Nephron (organoid): ENCODE results near the gene NAV2.
"Not testable (repeated sequence)": the region's sequence is repeated elsewhere in the genome, so short reads cannot be mapped to it uniquely, and the experiment has no call there.

Experiments used
- H3K27ac Mint-ChIP-seq, 3 experiments: 2 replicates each; pipeline ENCODE4 v1.8.0; 2020; ENCODE audit warnings: mixed read lengths in 3 of 3, mild to moderate bottlenecking in 2 of 3, moderate library complexity in 1 of 3
- H3K27me3 Mint-ChIP-seq: 2 replicates; pipeline ENCODE4 v1.8.0; 2021; ENCODE audit warnings: low read depth, mild to moderate bottlenecking, moderate library complexity, mixed read lengths
- H3K36me3 Mint-ChIP-seq: 2 replicates; pipeline ENCODE4 v1.8.0; 2020; ENCODE audit warnings: low read depth, mixed read lengths
- H3K4me1 Mint-ChIP-seq: 2 replicates; pipeline ENCODE4 v1.8.0; 2020; ENCODE audit warnings: mixed read lengths
- H3K4me3 Mint-ChIP-seq, 3 experiments: 2 replicates each; pipeline ENCODE4 v1.8.0; 2020; ENCODE audit warnings: mild to moderate bottlenecking in 3 of 3, mixed read lengths in 3 of 3, moderate library complexity in 2 of 3
- H3K9me3 Mint-ChIP-seq: 2 replicates; pipeline ENCODE4 v1.8.0; 2020; ENCODE audit warnings: mixed read lengths
- CTCF ChIP-seq, 3 experiments: fragments of 200-600 bp; sonication (generic); IDR thresholded peaks; one replicate each; pipeline ENCODE4 v1.5.0; 2021; ENCODE audit warnings: antibody characterized with exemption in 3 of 3; ENCODE audit not compliant: unreplicated experiment in 3 of 3

The NAV2 gene

GRCh38 chr11:20070459-20070858, 357.8 kb downstream of the NAV2 start:
- Mint-ChIP-seq H3K9me3 (peaks cover 18% of the 10 kb centered on the region), H3K4me1 (no peaks in the 10 kb centered on the region), H3K27me3 (peaks cover 4% of the 10 kb centered on the region), H3K27ac (no peak overlapping the region), H3K36me3 (peaks cover 74% of the 10 kb centered on the region), H3K4me3 (no peak overlapping the region)
- no peak for TF ChIP-seq CTCF (IDR thresholded peaks at IDR 0.05; ENCODE audit: unreplicated experiment in 3 of 3)

DNA sequence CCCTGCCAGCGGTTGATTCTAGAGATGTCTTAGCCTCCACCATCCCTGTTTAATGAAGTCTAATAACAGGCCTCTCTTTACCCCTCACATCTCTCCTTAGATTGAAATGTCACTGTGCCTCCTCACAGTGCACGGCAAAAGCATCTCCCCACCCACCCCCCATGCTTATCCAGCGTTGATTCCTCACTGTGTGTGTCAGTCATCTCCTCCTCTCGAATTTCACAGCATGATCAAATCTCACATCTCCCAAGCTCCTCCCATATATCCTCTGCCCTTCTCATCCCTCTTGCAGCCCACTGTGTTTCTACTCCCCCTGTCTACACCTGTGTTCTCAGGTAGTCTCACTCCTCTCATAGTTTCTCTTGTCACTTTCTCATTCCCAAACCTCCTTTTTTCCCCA, 363.0 kb downstream of the NAV2 start:
- H3K36me3 Mint-ChIP-seq: peaks cover 88% of the 10 kb centered on the region
- peaks cover 17% of the 10 kb centered on the region for H3K9me3 Mint-ChIP-seq
- no peak overlapping the region for H3K27ac Mint-ChIP-seq
- TF ChIP-seq CTCF (IDR thresholded peaks at IDR 0.05; ENCODE audit: unreplicated experiment in 3 of 3): no peak
- no peaks in the 10 kb centered on the region for H3K27me3 Mint-ChIP-seq
- H3K4me3 Mint-ChIP-seq: no peak overlapping the region
- no peaks in the 10 kb centered on the region for H3K4me1 Mint-ChIP-seq

GRCh38 chr11:20078846-20079245, 366.2 kb downstream of the NAV2 start:
- Mint-ChIP-seq H3K4me1 (peaks cover 5% of the 10 kb centered on the region), H3K27me3 (no peaks in the 10 kb centered on the region), H3K27ac (no peak overlapping the region), H3K4me3 (no peak overlapping the region), H3K36me3 (peaks cover 84% of the 10 kb centered on the region), H3K9me3 (peaks cover 1% of the 10 kb centered on the region)
- TF ChIP-seq CTCF (IDR thresholded peaks at IDR 0.05; ENCODE audit: unreplicated experiment in 3 of 3): no peak

- Mint-ChIP-seq H3K4me3 (no peak overlapping the region), H3K9me3 (no peaks in the 10 kb centered on the region), H3K27ac (no peak overlapping the region), H3K4me1 (peaks cover 5% of the 10 kb centered on the region), H3K27me3 (no peaks in the 10 kb centered on the region), H3K36me3 (peaks cover 81% of the 10 kb centered on the region)
- no peak for TF ChIP-seq CTCF (IDR thresholded peaks at IDR 0.05; ENCODE audit: unreplicated experiment in 3 of 3)
Observed at GRCh38 chr11:20080032-20080685, 367.5 kb downstream of the NAV2 start.

DNA sequence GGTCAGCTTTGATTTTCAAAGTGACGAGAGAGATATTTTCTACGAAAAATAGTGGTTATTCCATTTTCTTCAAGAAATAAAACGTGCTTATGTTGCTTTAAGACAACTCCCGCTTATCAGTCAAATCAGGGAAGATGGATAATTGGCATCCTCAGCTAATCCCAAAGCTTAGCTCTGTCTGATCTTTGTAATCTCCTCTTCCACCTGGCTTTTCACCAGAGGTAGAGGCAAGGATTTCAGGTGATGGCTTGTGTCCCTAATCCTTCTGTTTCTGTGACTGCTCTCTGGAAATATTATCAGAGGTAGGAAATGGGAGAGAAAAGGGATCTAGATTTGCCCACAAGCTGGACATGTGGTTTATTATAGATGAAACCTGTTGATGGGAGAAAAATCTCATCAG, 368.7 kb downstream of the NAV2 start:
- Mint-ChIP-seq H3K27me3 (no peaks in the 10 kb centered on the region), H3K9me3 (no peaks in the 10 kb centered on the region), H3K4me1 (peaks cover 6% of the 10 kb centered on the region), H3K27ac (no peak overlapping the region), H3K36me3 (peaks cover 81% of the 10 kb centered on the region), H3K4me3 (no peak overlapping the region)
- TF ChIP-seq CTCF (IDR thresholded peaks at IDR 0.05; ENCODE audit: unreplicated experiment in 3 of 3): no peak

DNA sequence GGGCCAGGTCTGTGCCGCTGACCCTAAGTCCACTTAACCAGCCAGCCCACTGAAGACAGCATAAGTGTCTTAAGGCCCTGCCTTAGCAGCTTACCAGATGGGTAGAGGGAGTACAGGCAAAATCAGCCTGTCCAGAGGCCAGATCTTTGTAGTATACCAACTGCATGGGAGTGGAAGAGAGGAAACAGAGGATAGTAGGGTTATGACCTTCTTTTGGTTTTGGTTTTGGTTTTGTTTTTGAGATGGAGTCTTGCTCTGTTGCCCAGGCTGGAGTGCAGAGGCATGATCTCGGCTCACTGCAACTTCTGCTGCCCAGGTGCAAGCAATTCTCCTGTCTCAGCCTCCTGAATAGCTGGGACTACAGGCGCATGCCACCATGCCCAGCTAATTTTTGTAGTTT, 371.2 kb downstream of the NAV2 start:
- Mint-ChIP-seq H3K36me3 (peaks cover 86% of the 10 kb centered on the region), H3K4me1 (peaks cover 20% of the 10 kb centered on the region), H3K27ac (peak overlapping the region in 1 of 3 experiments; percentile 56)
- H3K4me3 Mint-ChIP-seq, H3K27me3 Mint-ChIP-seq, H3K9me3 Mint-ChIP-seq: not testable (repeated sequence)
